Measurements from ENCODE around the gene CYBA.

CYBA gene

DNA sequence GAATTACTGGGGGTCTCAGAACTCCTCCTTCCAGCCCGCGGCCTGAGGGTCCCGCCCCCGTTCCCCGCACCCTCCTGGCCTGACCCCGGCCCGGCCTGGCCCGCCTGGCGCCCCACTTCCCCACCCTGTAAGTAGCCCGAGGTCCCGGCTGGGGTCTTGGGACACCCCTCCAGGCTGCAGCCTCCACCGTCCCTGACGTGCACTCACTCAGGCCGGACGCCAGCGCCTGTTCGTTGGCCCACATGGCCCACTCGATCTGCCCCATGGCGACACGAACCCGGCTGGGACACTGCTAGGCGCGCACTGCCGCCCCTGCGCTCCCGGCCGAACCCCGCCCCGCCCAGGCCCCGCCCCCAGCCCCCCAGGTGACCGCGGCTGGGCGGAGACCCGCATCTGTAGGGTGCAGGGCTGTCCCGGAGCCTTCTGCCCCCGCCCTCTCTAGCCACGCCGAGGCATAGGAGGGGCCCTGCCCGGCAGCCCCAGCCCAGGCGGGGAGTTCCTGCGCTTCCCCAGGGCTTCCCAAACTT, at the start of gene CYBA:
CYBA (minus strand) TSS at position 305 of the 527 bp plus-strand sequence; CDS start at position 265, 40 bp downstream.
- DNase-seq, result no peak

DNA sequence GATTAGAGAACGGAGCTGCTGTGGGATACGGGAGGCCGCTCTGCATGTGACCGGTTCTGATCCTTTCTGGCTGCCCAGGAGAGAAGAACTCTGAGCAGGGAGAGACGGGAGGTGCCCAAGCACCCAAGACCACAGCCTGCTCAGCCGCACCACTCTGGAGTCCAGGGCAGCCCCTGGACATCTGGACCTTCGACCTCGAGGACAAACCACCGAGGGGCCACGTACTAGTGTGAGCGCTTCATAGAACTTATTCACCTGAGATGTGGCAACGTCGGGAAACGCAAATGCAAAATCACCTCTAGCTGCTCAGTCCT, 49.4 kb upstream of the CYBA start:
- DNase-seq, result no peak

DNA sequence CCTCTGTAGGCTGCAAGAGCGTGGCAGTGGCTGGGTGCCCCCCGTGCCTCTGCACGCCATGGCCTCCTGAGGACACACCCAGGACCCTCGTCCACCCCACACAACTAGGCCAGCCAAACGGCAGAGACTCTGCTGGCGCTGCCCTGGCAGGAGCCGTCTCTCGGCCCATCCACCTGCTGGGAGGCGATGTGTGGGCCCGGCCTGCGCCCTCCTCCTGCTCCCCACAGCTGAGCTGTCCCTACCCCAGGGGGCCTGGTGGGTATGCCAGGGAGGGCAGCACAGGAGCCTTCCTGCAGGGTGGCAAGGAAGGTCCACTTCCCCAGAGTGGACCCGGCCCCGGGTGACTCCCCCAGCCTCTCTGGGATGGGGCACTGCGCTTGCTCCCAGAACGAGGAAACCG, 48.3 kb upstream of the CYBA start:
- no peak for DNase-seq

DNA sequence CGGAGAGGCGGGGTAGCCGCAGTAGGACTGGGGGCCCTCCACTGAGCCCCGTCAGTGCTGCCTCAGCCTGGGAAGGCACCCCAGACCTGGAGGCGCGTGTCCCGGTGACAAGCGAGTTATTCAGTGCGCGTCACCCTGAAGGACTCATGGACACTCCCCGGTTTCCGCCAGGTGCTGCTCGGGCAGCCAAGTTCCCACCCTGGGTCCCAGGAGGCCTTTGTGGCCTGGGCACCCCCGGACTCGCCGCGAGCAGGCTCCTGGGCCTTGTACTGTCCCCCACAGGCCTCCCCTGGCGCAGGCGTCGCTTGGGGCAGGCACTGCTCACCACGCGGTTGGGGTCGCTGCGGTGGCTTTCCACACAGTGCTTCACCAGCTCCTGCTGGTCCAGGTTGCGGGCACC, 47.8 kb upstream of the CYBA start:
- DNase-seq, result no peak

DNA sequence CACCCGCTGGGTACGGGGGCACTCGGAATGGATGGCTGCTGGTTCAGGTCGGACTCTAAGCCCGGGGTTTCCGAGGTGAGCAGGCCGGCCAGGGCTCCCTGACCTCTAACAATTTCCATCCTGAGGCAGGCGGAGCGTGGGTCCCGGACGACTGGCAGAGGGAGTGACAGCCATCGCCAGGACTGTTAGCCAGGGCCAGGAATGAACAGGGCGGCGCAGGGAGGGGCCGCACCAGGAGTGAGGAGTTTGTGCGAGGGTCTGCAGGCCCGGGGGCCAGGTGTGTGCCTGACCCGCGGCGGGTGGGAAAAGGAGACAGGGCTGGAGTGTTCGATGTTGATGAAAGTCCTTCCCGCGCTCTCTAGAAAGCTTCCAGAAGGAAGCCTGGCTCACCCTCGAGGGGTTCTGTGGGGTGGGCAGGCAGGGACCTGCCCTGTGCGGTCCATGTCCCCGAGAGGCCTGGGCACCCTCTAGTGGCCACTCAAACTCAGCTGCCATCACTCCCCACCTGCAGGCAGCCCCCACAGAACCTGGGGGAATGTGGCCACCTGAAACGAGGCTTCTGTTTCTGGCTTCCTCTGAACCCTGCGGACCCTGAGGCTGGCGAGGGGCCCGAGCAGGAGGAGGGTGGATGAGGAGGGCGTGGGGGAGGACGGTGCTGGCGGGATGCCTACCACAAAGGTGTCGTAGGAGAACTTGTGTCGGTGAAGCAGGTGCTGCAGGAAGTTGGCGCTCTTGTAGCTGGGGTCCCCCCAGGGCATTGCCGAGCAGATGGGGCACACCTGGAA, 47.2 kb upstream of the CYBA start:
- no peak for DNase-seq

DNA sequence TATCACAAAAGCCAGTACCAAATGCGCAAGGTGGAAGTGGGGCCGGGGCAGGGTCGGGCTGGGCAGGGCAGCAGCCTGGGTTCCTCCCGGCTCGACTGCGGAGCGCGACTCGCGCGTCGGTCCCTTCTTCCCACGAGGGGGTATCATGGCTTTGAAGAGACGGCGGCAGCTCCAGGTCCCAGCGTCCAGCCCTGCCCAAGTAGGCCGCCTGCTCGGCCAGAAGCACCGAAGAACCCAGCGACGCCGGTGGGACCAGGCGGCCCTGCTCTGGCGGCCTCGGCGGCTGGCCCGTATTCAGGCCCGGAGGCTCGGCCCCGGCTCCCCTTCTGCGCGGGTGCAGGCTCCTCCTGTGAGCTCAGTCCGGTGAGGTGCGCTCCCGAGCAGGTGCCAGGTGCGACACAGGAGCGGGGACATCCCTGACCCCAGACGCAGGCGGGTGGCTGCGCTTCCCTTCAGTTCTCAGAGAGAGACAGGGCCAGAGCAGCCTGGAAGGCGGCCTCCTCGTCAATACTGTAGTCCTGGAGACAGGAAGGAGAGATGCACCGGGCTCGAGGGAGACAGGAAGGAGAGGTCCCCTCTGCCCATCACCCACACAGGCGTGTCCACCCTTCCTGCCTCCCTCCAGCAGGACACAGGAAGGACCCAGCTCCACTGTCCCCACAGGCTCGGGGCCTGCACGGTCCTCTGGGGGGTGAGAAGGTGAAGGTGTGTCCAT, 46.4 kb upstream of the CYBA start:
- no peak for DNase-seq

DNA sequence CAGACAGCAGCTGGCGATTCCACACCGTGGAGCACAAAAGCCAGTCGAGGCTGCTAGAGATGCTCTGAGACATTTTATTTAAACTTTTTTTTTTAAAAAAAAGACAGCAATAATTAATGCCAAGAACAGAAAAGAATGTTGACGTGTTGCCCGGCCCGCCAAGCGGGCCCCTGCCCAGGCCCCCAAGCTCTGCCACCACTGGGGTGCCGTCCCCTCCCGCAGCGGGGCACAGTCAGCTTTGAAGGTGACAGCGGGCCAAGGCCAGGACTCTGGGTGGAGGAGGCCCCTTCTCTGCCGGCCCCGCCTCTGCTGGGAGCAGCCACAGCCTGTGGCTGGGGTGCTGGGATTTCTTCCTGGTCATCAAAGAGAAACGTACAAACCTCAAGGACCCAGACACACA, 45.6 kb upstream of the CYBA start:
- DNase-seq, result no peak

DNA sequence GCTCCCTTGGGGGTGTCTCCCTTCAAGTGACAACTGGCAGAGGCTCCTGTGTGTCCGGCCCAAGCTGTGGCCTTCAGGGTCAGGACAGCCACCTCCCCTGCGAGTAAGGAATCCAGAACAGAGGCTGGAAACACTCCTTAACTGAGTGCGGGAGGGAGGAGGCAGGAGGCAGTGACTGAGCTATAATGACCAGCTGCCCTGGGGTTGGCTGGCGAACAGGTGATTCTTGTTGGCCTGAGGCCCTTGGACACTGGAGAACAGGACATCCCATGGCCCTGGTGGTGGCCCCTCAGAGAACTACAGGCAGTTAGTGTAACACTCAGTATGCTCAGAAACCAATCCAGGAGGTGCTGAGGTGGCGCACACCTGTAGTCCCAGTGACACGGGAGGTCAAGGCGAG, 44.9 kb upstream of the CYBA start:
- no peak for DNase-seq

DNA sequence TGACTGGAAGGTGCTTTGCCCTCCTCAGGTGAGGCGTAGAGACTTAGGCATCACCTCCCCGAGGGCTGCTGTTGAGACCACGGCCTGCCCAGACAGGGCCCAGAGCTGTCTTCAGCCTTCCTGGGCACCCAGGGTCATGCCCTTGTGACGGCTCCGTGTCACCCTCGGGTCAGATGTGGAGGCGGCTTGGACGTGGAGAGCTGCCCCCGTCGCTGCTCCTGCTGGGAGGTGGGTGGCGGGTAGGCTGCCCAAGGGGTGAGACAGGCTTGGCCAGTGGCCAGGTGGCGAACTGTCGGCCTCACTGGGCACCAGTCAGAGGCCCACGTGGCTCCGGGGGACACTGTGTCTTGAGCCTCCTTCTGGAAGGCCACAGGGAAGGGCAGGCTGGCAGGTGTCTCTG, 44.4 kb upstream of the CYBA start:
- DNase-seq, result no peak

DNA sequence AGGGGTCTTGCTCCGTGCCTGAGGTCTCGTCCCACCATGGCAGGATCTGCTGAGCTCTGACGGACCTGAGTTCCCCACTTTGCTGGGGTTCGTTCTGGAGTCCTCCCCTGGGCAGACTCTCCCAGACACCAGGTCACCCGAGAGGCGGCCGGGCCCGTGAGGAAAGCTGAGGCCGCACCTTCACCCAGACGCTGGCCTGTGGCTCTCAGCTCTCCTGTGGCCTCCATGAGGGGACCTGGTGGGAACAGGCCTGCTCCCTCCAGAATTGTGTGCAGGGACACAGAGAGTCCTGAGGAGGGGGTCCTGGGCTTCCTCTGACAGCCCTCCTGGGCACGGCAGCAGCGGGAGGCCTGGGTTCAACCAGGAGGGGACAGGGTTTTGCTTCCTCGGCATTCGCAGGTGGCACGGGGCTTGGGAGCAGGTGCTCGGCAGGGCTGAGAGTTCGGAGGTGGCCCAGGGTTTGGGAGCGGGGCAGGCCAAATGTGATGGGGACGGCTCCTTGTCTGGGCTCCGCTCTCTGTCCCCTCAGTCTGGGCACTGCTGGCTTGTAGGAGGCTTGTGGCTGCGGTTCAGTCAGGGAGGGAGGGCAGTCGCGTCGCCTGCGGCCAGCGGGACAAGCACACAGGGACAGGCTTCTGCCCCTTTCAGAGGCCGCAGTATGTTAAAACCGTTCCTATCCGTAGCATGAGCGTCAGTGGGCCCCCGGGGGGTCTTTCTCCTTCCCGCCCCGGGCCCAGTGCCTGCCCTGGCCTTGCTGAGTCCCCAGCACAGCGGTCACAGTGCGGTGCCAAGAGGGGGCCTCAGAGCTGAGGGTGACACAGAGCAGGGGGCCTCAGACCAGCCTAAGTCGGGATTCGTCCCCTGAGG, 43.6 kb upstream of the CYBA start:
- DNase-seq, result no peak

DNA sequence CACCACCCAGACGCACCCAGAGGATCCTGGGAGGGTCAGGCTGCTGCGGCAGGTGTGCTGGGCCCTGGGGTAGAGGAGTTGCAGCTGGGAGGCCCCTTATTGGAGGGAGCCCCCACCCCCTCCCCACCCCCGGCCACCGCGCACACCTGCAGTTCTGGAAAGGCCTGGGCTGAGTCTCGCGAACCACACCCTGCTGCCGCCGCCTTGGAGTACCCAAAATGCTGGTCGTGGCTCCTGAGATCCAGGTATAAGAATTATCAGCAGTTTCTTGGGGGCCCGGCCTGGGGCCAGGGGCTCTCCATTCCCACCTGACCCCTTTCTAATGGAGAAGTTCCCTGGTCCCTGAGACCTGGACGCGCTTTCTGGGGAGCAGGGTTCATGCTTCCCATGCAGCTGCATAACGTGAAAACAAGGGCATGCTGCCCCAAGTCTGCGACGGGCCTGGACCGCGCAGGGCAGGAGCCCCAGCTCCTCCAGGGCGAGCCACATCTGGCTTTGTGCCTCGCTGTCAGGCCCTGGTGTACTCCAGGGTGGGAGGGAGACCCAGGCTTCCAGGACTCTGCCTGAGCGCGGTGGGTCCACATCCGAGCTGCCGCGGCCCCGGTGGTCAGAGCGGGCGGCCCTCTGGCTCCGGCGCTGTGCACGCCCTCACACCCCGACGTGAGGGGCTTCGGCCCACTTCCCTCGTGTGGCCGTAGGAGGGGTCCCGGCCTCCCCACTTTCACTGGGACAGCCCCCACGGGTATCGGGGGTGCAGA, 42.7 kb upstream of the CYBA start:
- no peak for DNase-seq

DNA sequence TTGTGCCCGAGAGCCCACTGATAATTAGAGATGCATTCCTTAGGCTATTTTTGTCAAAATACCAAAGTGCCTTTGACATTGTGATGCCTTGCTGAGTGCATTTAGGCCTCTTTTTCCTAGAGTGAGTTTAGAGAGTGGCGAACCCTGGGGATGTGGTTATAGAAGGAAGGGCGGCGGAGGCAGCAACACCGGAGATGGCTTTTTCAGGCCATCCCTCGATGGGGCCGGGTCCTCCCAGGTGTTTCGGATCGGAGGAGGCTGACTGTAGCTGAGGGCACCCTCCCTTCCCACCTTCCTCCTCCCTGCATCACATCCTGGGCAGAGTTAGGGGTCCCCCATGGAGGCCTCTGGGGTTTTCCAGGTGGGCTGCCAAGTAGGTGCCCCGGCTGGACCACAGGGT, 42.0 kb upstream of the CYBA start:
- DNase-seq, result no peak

DNA sequence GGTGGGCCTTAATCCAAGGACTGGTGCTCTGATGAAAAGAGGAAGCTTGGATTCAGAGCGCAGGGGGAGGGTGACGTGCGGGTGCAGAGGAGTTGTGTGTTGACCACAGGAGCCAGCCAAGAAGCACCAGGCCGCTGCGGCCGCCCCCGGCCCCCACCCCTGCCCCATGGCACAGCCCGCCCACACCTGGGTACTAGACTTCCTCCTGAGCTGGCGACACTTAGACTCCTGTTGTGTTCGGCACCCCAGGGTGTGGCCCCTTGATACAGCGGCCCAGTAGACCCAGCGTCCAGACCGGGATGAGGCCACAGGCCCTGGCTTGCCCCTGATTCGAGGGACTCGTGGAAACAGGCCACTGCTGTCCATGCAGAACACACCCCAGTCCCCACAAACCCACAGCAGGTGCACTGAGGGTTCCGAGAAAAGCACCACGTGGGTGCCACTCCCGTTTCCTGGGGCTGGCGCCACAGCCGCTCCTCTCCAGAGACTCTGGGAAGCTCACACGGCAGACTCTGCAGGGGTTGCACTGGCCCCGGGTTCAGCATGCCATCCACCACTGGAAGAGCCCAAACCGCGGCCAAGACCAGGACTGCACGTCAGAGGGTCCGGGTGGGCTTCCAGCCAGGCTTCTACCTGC, 41.2 kb upstream of the CYBA start:
- no peak for DNase-seq

DNA sequence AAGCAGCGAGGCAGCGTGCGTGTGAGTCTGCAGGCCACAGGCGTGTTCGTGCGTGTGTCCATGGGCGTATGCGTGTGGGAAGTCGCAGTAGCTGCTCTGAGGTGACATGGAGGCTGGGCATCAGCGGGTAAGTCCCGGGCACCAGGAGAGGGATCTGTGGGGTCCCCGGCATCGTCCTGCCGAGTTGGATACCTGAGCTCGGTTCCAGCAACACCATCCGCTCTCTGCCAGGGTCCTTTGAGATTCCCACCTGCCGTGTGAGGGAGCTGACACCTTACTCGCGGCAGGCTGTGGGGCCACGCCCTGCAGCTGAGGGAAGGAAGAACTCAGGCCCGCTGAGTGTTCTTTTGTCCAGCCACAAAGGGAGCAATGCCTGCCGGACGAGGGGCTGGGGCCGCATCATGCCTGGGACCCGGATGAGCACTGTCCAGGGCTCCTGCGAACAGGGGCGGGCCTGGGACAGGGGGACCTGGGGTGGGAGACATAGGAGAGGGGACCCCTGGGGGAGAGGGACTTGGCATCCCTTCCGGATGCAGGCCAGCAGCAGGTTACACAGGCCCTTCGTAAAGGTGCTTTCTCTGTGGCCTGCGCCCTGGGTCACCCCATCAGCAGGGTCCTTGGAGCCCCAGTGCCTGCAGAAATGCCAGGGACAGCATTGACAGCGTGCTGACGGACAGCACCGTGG, 40.4 kb upstream of the CYBA start:
- DNase-seq, result no peak

DNA sequence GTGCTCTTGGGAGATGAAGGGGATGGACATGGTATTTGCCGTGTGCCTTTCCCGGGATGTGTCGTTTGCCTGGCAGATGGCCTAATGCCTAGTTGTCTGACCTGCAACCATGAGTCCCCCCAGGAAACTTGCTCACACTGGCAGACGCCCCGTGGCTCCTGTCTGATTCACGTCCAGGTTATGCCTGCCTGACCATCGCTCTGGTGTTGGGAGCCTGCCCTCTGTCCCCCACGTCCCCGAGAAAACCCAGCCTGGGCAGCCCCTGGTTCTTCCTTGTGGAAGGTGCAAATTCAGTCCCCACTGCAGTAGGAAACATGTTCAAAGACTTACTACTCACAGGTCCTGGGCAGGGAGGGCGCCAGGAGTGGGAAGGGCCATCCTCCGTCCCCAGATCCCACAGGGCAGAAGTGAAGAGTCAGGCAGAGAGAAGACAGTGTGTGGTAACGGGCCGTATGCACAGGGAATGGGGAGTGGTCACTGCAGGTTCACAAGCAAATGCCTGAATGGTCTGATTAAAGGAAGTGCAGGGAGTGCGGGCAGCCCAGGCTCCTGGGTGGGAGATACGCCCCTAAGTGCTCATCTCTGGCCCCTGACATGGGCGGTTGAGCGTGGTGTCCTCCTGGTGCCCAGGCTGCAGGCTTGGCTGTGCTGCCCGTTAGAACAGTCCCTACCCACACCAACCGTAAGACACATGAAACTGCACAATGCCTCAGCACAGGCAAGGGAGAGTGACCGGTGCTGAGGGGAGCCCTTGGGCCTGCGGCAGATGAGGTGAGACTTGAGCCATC, 39.7 kb upstream of the CYBA start:
- no peak for DNase-seq

DNA sequence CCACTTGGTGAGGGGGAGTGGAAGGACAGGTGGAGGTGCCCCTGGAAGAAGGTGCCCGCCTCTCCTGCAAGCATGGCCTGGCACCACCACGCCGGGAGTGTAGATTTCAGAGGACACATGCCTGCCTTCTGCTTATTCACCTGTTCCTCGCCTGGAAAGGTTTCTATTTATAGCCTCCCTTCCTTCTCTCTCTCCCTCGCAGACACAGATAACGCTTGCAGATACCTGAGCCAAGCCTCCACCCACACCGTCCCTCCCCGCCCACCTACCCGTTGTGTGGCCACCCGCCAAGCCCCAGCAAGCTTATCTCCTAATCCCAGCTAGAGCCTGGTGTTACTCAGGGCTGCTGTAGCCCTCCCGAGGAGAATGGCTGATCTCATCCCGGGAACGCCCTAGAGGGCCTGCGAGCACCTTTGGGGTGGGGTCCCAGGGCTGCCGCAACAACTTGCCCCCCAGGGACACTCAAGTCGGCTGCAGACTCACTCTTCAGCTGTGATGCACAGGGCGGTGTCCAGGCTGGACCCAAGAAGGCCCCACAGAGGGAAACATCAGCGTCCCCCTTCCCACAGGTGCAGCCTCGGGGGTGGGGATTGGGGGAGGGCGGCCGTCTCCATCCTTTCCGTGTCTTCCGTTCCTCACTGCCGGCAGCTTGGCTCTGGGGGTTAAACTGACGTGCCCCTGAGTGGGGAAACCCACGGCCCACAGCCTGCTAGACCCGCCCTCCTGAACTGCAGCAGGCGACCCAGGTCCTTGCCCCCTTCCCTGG, 37.3 kb upstream of the CYBA start:
- DNase-seq, result no peak

DNA sequence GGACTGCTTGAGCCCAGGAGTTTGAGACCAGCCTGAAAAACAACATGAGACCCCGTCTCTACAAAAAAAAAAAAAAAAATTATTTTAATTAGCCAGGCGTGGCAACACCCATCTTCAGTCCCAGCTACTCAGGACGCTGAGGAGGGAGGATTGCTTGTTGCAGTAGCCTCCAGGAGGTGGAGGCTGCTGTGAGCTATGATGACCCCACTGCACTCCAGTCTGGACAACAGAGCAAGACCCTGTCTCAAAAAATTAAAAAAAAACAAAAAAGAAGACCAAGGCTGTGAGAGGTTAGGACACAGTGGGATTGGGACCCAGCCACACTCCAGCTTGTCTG, 36.8 kb upstream of the CYBA start:
- DNase-seq, result no peak

DNA sequence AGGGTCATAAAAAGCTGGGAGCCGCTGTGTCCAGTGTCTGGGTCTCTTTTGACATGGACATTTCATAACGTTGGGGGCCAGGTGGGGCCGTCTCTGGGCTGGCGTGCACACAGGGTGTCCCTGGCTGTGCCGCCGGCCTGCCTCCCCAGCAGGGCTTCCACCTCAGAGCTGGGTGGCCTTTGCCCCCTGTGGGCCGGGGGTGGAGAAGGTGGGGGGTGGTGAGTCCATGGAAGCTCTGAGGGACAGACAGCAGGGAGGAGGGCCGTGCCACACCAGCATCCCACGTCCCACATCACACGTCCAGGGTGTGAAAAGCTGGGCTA, 36.4 kb upstream of the CYBA start:
- no peak for DNase-seq

DNA sequence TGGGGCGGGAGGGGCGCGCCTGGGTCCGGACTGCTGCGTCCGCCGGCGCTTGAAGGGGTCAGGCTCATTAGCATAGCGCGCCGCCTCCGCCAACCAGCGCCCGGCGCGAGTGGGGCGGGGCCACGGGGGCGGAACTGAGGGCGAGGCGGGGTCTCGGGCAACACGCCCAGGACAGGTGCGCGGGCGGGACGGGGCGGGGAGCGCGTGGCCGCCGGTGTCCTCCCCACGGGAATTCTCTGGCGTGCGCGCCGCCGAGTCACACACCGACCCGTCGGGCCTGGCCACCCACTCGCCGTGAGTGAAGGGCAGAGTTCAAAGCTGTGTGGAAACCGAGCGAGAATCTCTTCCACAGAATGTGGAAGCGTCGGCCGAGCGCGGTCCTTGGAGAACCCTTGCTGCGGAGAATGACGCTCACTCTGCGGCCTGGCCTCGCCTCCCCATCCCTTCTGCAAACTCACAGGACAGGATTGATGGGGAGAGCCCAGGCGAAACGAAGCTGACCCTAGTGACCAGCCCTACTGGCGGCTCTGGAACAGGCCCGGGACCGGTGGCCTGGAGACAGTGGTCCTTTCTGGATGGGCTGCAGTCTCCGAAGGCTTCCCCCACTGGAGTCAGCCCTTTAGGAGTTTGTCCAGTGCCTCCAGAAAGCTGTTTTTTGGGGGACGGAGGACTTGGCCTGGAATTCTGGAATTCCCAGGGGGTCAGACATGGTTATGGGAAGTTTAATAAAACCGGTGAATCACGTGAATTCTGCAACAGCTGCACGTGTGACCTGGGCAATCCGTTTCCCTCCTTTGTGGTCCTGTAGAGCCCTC, 35.8 kb upstream of the CYBA start, which contains the start of gene SNAI3:
SNAI3 (minus strand) TSS at position 69 of the 815 bp plus-strand sequence. CDS start 101 bp downstream, outside the sequence.
- peak; percentile 53 for DNase-seq

All from NCI-H1092 (cell line).